NCI-H460 (cell line): ENCODE data around the gene HAT1. TPM values are rescaled to one million over a fixed set of nuclear protein-coding genes. Genes with fewer than 3 reads are reported as not detected.
"Not testable (repeated sequence)": the region's sequence is repeated elsewhere in the genome, so short reads cannot be mapped to it uniquely, and the experiment has no call there.

Source experiments
- DNase-seq: peaks from one replicate; pipeline ENCODE4 v3.0.0-alpha.2; 2016; ENCODE audit warnings: low read depth; ENCODE audit errors: extremely low read depth
- polyA plus RNA-seq: library from polyadenylated mRNA; depleted of rRNA; stranded (reverse); fragments of >200 nt; gene quantifications from 2 replicates; pipeline ENCODE4 v1.2.3, GENCODE V29; 2014; cell fraction: nucleus; rRNA removed
- total RNA-seq: library from RNA; depleted of rRNA; stranded (reverse); fragments of >200 nt; shearing (Covaris generic); gene quantifications from 2 replicates; pipeline ENCODE4 v1.2.3, GENCODE V29; 2014; rRNA removed

Gene HAT1
- total RNA-seq: 59.1 and 70.2 TPM in 2 replicates
- 72.4 and 76.9 TPM in 2 replicates for polyA plus RNA-seq

DNA sequence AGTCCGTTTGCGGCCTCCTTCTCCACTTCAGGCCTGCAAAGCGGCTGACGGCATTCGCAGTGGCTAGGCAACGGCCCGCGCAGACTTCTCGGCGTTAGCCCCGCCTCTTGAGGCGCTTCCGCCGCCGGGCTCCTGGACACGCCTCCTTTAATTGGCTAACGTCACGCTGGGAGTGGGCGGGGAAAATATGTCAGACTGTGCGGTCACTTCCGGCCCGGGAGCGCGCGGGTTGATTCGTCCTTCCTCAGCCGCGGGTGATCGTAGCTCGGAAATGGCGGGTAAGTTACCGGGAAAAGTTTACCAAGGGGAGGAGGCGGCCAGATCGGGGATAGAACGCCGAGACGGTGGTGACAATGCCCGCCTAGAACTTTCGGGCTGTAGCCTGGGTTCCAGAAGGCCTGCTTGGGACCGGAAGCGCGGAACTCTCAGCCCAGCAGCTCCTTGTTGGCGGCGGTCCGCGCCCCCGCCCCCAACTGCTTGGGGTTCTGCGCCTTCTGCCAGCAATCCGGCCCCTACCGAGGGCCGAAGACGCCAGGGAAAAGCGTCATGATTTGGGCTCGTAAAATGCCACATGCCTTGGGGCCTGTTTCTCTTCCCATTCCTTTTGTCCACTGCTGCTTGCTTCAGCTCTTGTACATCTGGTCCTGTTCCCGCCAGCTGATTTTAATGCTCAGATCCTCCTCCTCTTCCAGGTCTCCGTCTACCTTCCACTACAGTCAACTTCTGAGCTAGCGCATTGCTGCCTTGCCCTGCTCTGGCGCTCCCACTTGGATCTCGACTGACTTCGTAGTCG, at the start of gene HAT1:
Gene HAT1 (plus strand): TSS at position 232 of the 793 bp plus-strand sequence. CDS start 40 bp downstream, at position 272.
- peak; percentile 97 for DNase-seq

DNA sequence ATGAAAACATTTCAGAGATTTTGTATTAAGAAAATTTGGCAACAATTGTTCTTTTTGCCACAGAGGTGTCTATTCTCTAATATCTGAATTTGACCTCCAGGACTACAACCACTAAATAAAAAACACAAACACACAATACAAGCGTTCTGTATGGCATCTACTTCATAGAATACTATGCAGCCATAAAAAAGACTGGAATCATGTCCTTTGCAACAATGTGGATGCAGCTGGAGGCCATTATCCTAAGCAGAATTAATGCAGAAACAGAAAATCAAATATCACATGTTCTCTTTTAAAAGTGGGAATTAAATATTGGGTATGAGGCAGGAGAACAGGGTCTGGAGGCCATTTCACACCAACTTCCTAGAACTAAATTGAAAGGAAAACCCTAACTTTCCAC, 47.7 kb upstream of the HAT1 start:
- no peak for DNase-seq

- DNase-seq: no peak
Measured at GRCh38 chr2:171874963-171875362, 47.3 kb upstream of the HAT1 start.

GRCh38 chr2:171878481-171878993, 43.7 kb upstream of the HAT1 start:
- DNase-seq: no peak

DNA sequence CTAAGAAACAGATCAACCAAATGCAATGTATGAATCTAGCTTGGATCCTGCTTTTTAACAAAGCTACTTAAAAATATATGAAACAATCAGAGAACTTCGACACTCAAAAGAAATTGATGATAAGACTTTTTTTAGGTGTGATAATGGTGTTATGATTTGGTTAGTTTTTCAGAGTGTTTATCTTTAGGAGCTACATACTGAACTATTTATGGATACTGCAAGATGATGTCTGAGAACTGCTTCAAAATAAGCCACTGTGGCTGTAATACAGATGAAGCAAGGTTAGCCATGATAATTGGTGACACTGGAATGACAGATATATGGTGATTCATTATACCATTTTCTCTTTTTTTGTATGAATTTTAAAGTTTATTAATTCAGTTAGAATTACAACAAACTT, 42.4 kb upstream of the HAT1 start:
- no peak for DNase-seq

GRCh38 chr2:171880774-171881173, 41.5 kb upstream of the HAT1 start:
- DNase-seq: no peak

DNA sequence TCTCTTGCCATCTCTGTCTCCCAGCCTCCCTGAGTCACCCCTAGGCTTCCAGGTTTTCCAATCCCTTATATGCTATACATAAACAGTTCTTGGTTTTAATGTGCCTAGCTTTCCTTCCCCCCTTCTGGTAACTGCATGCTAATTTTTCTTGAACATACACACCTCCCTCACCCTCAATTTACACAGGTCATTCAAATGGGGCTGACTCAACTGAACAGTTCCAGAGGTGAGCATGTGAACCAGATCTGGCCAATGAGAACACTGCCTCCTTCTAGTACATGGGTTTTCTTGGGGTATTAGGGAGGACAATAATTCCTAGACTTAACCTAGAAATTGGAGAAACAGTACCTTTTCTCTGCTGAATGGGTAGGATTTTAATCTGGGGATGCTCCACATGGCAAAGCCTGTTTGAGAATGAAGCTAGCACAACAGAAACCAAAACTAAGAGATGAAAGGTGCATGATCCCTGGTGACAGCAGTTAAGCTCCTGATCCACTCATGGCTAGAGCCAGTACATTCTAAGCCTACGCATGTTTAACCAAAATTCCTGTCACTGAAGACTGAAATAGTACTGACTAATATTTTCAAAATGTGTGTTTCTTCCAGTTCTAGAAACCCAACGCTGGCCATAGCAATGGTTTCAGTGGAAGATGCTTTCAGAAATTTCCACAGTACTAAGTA, 40.0 kb upstream of the HAT1 start:
- no peak for DNase-seq

GRCh38 chr2:171883275-171883893, 38.9 kb upstream of the HAT1 start:
- DNase-seq: no peak

GRCh38 chr2:171889333-171889732, 32.9 kb upstream of the HAT1 start:
- DNase-seq: no peak

DNA sequence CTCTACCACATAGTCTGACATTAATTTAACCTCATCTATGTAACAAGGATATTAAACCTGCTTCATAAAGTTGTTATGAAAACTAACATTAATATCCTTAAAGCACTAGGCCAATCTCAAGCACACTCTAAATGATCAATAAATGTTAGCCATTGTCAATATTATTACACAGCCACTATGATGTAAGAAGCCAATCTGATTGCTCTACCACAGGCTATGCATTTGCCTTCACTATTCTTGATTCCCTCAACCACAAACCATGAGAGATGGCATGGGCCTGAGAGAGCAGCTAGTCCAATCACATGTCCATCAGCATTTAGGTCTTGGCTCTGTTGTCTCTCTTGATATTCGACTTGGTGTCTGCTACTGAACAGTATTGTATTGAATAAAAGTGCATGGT, 32.5 kb upstream of the HAT1 start:
- DNase-seq: no peak

- no peak for DNase-seq
Measured at GRCh38 chr2:171893196-171893823, 29.0 kb upstream of the HAT1 start.

DNA sequence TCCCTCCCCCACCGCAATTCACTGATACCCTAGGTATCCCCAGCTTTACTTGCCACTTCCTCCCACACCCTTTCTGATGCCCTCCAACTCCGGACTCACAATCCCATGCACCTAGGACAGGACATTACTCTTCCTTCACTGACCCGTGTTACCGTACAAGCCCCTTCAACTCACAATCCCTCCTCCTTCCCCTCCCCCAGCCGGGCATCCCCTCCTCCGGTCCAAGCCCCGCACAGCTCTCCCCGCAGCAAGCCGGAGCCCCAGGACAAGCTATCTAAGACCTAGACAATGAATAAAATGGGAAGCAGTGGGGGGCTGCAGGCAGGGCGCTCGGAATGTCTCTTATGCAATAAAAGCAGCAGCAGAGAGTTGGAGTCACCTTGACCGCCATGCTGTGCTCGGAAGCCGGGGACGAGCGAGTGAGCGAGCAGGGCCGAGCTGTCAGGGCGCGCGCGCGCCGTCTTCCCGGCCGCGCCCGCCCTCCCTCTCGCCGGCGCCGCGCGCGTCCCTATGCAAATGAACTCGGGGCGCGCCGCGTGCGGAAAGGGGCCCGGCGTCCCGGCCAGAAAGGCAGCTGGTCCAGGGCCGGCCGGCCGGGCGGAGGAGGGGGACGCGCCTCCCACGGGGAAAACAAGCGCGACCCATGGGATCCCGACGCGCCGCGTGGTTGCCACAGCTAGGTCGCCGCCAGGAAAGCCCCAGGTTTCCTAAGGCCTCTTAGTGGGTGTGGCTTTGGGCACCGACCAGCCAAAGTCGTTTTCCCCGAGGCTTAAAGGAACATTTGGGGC, 28.2 kb upstream of the HAT1 start, which contains the start of gene SLC25A12:
Gene SLC25A12 (minus strand): TSS at position 421 of the 788 bp plus-strand sequence. CDS start 30 bp downstream, at position 391.
- peak; percentile 78 for DNase-seq

DNA sequence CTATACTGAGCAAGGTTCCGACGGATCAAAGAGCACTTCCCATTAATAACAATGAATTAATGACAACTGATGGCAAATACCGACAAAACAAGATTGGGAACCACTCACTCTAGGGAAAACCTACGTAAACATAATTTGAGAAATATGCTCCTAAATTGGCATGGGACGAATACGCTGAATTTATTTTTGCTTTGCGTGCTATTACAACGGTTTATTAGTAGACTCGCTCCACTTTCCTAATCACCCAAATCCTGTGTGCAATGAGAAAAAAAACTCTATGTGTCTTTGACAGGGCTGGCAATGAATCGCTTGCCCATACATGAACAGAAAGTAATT, 27.7 kb upstream of the HAT1 start:
- DNase-seq: no peak

GRCh38 chr2:171895786-171896185, 26.5 kb upstream of the HAT1 start:
- DNase-seq: no peak

DNA sequence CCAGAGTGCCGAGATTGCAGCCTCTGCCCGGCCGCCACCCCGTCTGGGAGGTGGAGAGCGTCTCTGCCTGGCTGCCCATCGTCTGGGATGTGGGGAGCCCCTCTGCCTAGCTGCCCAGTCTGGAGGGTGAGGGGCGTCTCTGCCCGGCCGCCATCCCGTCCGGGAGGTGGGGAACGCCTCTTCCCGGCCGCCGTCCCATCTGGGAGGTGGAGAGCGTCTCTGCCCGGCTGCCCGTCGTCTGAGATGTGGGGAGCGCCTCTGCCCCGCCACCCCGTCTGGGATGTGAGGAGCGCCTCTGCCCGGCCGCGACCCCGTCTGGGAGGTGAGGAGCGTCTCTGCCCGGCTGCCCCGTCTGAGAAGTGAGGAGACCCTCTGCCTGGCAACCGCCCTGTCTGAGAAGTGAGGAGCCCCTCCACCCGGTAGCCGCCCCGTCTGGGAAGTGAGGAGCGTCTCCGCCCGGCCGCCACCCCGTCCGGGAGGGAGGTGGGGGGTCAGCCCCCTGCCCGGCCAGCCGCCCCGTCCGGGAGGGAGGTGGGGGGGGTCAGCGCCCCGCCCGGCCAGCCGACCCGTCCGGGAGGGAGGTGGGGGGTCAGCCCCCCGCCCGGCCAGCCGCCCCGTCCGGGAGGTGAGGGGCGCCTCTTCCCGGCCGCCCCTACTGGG, 22.5 kb upstream of the HAT1 start:
- DNase-seq: not testable (repeated sequence)

DNA sequence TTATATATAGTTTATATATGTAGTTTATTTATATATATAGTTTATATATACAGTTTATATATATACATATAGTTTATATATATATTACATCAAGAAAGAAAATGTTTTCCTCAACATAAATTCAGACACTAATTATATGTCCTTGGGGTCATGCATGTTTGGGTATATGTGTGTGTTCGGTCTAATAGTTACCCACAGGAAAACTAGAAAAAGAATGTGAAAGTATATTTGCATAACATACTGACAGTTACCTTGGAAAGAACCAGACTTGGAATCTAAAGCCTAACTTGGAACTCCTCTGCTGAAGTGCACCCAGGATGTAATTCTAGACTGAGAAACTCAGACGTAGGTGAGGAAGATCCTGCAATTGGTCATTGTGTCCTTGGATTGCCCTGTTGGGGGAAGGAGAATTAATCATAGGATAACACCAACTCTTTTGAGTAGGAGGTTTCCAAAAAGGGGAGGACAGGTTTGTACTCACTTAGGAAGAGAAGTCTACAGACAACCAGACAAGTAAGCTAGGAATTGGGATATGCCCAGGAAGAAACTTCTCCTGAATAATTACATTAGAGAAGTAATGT, 19.3 kb upstream of the HAT1 start:
- DNase-seq: no peak

GRCh38 chr2:171908235-171908634, 14.0 kb upstream of the HAT1 start:
- DNase-seq: no peak

DNA sequence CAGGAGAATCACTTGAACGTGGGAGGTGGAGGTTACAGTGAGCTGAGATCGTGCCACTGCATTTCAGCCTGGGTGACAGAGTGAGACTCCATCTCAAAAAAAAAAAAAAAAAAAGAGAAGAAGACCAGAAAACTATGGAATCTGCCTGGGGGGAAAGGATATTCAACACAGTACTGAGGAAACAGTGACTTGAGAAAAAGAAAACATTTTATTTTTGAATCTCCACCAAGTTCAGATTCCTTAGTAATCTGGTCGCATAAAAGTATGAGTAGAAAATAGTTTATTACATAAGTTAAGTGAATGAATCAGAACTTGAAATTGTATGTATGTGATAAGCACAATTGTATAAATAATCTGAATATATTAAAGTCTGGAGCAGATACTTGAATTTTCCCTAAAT, 13.0 kb upstream of the HAT1 start:
- no peak for DNase-seq

- DNase-seq: no peak
Measured at GRCh38 chr2:171910494-171910893, 11.8 kb upstream of the HAT1 start.
